ENCODE data around the gene PNMA8C. TPM values are rescaled to one million over a fixed set of nuclear protein-coding genes. Genes with fewer than 3 reads are reported as not detected.

Gene PNMA8C
- polyA plus RNA-seq, 1 donor (not counting 4 experiments of a cell fraction or from before 2014, with no cell fraction given) = not detected

DNA sequence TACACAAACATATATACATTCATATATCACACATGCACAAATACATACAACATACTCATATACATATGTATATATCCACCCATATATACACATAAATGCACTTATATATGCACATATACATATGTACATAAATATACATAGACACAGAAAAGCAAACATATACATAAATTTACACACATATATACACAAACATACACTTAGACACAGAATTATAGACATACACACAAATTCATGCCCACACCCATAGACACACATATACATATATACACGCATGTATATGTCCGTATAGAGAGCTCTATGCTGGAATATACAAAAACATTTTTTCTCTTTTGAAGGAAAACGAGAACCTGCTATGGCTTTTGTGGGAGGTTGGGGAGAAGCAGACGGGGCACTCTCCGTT is 22.0 kb upstream of the PNMA8C start:
- Histone ChIP-seq H3K4me3 (ENCODE audit: control insufficient read depth in 2 of 3, extremely low read depth in 1 of 3, insufficient read depth in 2 of 3, low read depth in 1 of 3, low read length in 3 of 3) (peak overlapping the region in 1 of 3 experiments; percentile 26), H2AFZ (ENCODE audit: control insufficient read depth, low read length) (peak overlapping the region; percentile 27), H3K79me2 (ENCODE audit: control insufficient read depth, insufficient read depth, low read length) (no peaks in the 10 kb centered on the region), H3K9me3 (ENCODE audit: control insufficient read depth, low read depth, low read length) (no peaks in the 10 kb centered on the region), H3K4me2 (ENCODE audit: control insufficient read depth, extremely low read depth, insufficient read depth, low read depth, low read length) (peak overlapping the region; percentile 82), H3K9ac (ENCODE audit: control insufficient read depth, extremely low read depth, insufficient read depth, low read length) (no peak overlapping the region), H3K4me1 (ENCODE audit: control insufficient read depth, extremely low read depth, insufficient read depth, low read length) (peaks cover 28% of the 10 kb centered on the region), H3K36me3 (ENCODE audit: control insufficient read depth in 2 of 2, extremely low read depth in 1 of 2, insufficient read depth in 2 of 2, low read length in 2 of 2) (no peaks in the 10 kb centered on the region), H4K20me1 (ENCODE audit: control insufficient read depth, extremely low read depth, insufficient read depth, low read length) (no peaks in the 10 kb centered on the region), H3K27ac (ENCODE audit: control insufficient read depth, insufficient read depth, low read length) (peak overlapping the region; percentile 55), H3K27me3 (ENCODE audit: control insufficient read depth, extremely low read depth, insufficient read depth, low read length) (no peaks in the 10 kb centered on the region), H3K9me1 (ENCODE audit: control insufficient read depth, extremely low read depth, insufficient read depth, low read length) (no peaks in the 10 kb centered on the region)
- TF ChIP-seq, protein P1, sequence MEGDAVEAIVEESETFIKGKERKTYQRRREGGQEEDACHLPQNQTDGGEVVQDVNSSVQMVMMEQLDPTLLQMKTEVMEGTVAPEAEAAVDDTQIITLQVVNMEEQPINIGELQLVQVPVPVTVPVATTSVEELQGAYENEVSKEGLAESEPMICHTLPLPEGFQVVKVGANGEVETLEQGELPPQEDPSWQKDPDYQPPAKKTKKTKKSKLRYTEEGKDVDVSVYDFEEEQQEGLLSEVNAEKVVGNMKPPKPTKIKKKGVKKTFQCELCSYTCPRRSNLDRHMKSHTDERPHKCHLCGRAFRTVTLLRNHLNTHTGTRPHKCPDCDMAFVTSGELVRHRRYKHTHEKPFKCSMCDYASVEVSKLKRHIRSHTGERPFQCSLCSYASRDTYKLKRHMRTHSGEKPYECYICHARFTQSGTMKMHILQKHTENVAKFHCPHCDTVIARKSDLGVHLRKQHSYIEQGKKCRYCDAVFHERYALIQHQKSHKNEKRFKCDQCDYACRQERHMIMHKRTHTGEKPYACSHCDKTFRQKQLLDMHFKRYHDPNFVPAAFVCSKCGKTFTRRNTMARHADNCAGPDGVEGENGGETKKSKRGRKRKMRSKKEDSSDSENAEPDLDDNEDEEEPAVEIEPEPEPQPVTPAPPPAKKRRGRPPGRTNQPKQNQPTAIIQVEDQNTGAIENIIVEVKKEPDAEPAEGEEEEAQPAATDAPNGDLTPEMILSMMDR (optimal IDR thresholded peaks at IDR 0.05 in 1 of 3, IDR thresholded peaks at IDR 0.05 in 1 of 3, conservative IDR thresholded peaks at IDR 0.05 in 1 of 3; ENCODE audit: extremely low read depth in 1 of 3, insufficient read depth in 2 of 3, low read length in 3 of 3) = no peak
- TF ChIP-seq EZH2 (IDR thresholded peaks at IDR 0.05; ENCODE audit: low read length) = no peak
- dilution Hi-C loops (cut with MboI; ENCODE audit: extremely low pct_ligation_motif_present, low sequenced_read_pairs) = no loop called here
- FAIRE-seq (no peak), DNase-seq (ENCODE audit: low read depth, low spot score) (no peak)

DNA sequence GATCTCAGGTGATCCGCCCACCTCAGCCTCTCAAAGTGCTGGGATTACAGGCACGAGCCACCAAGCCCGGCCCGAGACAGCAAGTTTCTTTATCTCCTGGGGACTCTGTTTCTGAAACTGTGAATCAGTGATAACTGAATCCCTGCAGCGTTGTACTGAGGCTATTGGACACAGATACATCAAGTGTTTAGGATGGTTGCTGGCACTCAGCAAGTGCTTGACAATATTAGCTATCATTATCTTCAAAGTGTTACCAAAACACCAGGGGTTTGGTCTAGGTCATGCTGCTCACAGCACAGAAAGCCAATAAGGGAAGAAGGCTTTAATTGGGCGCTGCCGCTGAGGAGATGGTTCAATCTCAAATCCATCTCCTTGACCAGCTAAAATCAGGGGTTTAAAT is 20.5 kb upstream of the PNMA8C start:
- no peak overlapping the region for H2AFZ ChIP-seq (ENCODE audit: control insufficient read depth, low read length)
- H3K9me3 ChIP-seq (ENCODE audit: control insufficient read depth, low read depth, low read length) = no peaks in the 10 kb centered on the region
- TF ChIP-seq EZH2 (IDR thresholded peaks at IDR 0.05; ENCODE audit: low read length) = no peak
- TF ChIP-seq, protein P1 (optimal IDR thresholded peaks at IDR 0.05 in 1 of 3, IDR thresholded peaks at IDR 0.05 in 1 of 3, conservative IDR thresholded peaks at IDR 0.05 in 1 of 3; ENCODE audit: extremely low read depth in 1 of 3, insufficient read depth in 2 of 3, low read length in 3 of 3) = no peak
- H3K9me1 ChIP-seq (ENCODE audit: control insufficient read depth, extremely low read depth, insufficient read depth, low read length) = no peaks in the 10 kb centered on the region
- H3K4me1 ChIP-seq (ENCODE audit: control insufficient read depth, extremely low read depth, insufficient read depth, low read length) = peaks cover 26% of the 10 kb centered on the region
- no peaks in the 10 kb centered on the region for H3K36me3 ChIP-seq (ENCODE audit: control insufficient read depth in 2 of 2, extremely low read depth in 1 of 2, insufficient read depth in 2 of 2, low read length in 2 of 2)
- dilution Hi-C loops (cut with MboI; ENCODE audit: extremely low pct_ligation_motif_present, low sequenced_read_pairs) = no loop called here
- no peak overlapping the region for H3K4me3 ChIP-seq (ENCODE audit: control insufficient read depth in 2 of 3, extremely low read depth in 1 of 3, insufficient read depth in 2 of 3, low read depth in 1 of 3, low read length in 3 of 3)
- no peak overlapping the region for H3K4me2 ChIP-seq (ENCODE audit: control insufficient read depth, extremely low read depth, insufficient read depth, low read depth, low read length)
- H3K27ac ChIP-seq (ENCODE audit: control insufficient read depth, insufficient read depth, low read length) = no peak overlapping the region
- FAIRE-seq (peak; percentile 17), DNase-seq (ENCODE audit: low read depth, low spot score) (no peak)
- no peaks in the 10 kb centered on the region for H4K20me1 ChIP-seq (ENCODE audit: control insufficient read depth, extremely low read depth, insufficient read depth, low read length)
- no peaks in the 10 kb centered on the region for H3K79me2 ChIP-seq (ENCODE audit: control insufficient read depth, insufficient read depth, low read length)
- no peaks in the 10 kb centered on the region for H3K27me3 ChIP-seq (ENCODE audit: control insufficient read depth, extremely low read depth, insufficient read depth, low read length)
- no peak overlapping the region for H3K9ac ChIP-seq (ENCODE audit: control insufficient read depth, extremely low read depth, insufficient read depth, low read length)
